HG03378 (cell line): ENCODE results near the gene ZNF30.
"Not testable (repeated sequence)": the region's sequence is repeated elsewhere in the genome, so short reads cannot be mapped to it uniquely, and the experiment has no call there.

Source experiments
- ATAC-seq: cut with Tn5 transposase; IDR thresholded peaks from one replicate; pipeline ENCODE4 v1.9.1; 2021; ENCODE audit warnings: mild to moderate bottlenecking, moderate library complexity; ENCODE audit not compliant: unreplicated experiment

Gene ZNF30

DNA sequence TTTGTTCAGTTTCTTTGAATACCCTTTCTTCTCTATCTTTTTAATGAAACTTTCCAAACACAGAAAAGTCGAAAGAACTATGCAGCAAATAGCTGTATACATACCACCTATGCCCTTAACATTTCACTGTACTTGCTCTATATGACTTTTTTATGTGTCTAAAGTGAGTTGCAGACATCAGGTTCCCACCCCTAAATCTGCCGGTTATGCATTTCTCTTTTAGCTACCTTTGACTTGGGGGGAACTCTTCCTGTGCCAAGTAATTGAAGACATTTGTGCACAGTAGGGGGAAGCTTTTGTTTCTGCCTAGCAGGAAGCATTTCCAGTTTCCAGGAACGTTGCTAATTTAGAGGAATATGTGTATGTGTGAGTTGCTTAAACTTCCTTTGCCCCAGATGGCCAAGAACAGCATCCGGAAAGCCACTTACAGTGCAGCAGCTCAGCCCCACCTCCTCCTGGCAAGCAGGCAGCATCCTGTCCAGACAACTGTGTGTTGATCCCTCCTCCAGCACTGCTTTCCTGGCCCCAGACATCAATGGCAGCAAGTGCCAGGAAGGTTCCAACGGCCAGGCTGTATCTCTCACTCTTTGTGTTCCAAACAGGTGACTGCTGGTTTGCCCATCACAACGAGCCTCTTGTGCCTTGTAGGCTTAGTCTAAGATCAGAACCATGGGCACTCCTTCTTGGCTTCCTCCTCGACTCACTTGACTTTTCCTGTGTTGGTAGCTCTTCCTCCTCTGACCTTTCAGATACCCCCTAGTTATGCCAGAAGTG is 58.7 kb downstream of the ZNF30 start:
- no peak for ATAC-seq

DNA sequence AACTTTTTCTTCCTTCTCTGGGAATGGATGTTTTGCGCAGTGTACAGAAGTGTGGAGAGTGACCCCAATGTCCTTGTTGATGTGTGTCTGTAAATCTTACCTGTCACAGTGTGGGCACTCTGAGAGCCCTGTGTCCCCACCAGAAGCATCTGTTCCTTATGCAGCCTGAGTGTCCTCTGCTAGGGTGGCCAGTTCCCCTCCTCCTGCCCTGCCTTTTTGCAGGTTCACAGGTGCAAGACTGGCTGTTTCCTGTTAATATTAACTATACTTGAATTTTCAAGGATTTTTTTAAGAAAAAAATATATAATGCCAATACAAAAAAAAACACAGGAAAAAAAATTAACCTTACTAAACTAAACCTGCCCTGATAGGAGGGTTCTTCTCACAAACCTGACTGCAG is 61.4 kb downstream of the ZNF30 start:
- no peak for ATAC-seq

DNA sequence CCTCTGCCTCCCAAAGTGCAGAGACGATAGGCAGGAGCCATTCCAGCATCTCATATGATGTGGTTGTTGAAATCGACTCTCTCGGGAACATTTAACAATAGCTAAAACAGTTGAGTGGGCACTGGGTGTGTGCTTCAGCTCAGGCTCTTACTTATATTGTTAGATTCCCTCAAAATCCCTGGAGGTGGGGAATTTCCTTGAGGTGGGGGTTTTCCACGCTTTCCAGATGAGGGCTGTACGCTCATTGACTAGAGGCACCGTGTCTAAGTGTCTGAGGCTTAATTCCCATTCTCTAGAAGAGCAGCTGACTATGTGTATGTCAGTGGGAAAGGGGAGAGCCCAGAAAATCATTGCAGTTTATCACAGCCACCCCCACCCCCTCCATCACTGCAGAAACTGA is 62.6 kb downstream of the ZNF30 start:
- ATAC-seq: no peak

DNA sequence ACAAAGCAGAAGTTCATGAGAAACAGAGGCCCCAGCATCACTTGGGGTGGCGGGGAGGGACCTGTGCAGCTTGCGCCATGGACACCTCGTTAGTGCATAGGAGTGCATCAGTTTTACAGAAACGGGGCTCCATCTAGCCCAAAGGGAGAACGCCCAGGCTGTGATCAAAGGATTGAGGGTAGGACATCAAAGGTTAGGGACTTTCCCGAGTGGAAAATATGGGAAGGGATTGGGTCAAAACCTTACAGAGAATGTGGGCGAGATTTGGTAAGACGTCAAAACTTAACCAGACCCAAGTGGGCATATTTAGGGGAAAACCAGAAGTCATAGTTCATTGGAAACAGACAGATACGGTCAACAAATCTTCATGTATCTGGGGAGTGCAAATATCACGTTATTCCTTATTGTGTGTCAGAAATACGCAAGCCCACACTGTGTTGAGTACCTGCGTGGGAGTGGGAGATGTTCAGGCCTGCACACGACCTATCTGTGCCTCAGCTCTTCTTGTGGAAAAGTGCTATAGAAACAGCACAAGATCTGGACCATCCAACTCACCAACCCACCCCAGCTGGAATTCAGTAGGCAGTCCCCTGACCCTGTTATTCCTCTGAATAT is 64.0 kb downstream of the ZNF30 start:
- no peak for ATAC-seq

DNA sequence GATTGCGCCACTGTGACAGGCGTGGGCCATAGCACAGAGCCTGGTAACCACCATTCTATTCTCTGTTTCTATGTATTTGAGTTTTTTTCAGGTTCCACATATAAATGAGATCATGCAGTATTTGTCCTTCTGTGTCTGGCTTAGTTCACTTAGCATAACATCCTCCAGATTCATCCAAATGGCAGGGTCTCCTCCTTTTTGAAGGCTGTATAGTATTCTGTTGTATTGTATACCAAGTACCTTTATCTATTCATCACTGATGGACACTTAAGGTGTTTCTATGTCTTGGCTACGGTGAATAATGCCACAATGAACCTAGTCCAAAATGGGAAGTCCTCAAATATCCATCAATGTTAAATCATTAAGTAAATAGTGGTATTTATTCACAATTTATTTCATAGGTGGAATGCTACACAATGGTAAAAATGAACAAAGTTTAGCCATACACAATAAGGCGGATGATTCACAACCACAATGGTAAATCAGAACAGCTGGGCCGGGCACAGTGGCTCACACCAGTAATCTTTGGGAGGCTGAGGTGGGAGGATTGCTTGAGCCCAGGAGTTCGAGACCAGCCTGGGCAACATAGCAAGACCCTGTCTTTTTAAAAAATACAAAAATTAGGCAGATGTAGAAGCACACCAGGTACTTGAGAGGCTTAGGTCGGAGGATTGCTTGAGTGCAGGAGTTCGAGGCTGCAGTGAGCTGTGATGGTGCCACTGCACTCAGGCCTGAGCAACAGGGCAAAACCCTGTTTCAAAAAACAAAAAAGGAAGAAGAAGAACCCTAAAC is 65.0 kb downstream of the ZNF30 start:
- no peak for ATAC-seq

DNA sequence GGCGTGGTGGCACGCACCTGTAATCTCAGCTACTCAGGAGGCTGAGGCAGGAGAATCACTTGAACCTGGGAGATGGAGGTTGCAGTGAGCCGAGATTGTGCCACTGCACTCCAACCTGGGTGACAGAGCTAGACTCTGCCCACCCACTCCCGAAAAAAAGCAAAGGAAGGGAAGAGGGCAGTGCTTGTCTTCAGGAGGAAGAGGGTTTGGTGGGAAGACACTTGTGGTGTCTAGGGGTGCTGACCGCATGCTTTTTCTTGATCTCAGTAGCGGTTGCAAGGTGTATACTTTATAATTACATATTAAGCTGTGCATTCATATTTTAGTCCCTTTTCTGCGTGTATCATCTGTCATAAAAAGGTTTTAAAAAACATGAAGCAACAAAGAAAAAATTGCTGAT is 65.9 kb downstream of the ZNF30 start:
- not testable (repeated sequence) for ATAC-seq

DNA sequence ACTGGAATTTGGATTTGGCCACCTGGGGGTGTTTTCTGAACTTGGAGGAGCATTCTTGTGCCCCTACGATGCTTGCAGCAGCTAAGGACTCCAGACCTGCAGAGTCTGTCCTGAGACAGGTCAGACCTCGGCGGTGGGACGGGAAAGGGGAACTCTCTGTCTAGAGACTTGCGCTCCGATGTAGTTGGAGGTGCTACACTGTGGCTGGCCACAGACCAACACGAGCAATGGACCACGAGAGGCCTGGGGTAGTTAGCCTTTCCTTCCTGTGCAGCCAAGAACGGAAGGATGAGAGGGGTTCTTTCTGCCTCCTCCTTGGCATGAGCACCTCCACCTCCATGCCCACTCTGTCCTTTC is 67.6 kb downstream of the ZNF30 start:
- ATAC-seq: no peak
